BE2C (cell line): ENCODE measurements around the gene XK.

ENCODE experiments used
- DNase-seq: peaks from one replicate; pipeline ENCODE4 v3.0.0-alpha.2; 2020
- H3K27me3 ChIP-seq: fragments of 250-450 bp; sonication (Bioruptor Pico); 2 replicates; pipeline ENCODE4 v1.5.1; 2020; ENCODE audit warnings: mild to moderate bottlenecking
- H3K36me3 ChIP-seq: fragments of 250-450 bp; sonication (Bioruptor Pico); 2 replicates; pipeline ENCODE4 v1.5.1; 2020; ENCODE audit warnings: mild to moderate bottlenecking
- H3K4me1 ChIP-seq: fragments of 250-450 bp; sonication (Bioruptor Pico); 2 replicates; pipeline ENCODE4 v1.5.1; 2020
- H3K4me3 ChIP-seq: 2 replicates; pipeline ENCODE4 v1.5.1; 2011; ENCODE audit warnings: low read depth, low read length
- H3K9me3 ChIP-seq: fragments of 250-450 bp; sonication (Bioruptor Pico); 2 replicates; pipeline ENCODE4 v1.5.1; 2020
- CTCF ChIP-seq: IDR thresholded peaks from 2 replicates; pipeline ENCODE4 v1.5.1; 2012; ENCODE audit warnings: mild to moderate bottlenecking, low read depth, low read length

The XK gene

DNA sequence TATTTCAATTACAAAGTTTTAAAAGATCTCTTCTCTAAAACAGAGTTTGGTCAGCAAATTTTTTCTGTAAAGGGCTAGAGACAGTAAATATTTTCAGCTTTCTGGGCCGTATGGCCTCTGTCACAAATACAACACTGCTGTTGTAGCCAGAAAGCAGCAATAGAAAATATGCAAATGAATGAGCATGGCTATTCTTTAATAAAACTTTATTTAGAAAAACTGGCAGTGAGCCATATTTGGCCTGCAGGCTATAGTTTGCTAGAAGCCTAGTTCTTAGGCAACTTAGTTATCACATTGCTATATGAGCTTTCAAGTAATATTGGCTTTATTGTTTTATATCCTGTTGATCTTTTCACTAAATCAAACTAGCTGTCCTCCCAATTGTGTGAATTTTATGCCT is 26.5 kb upstream of the XK start:
- DNase-seq, result no peak
- Histone ChIP-seq H3K4me3 (no peak overlapping the region), H3K27me3 (no peaks in the 10 kb centered on the region), H3K9me3 (no peaks in the 10 kb centered on the region), H3K4me1 (no peaks in the 10 kb centered on the region), H3K36me3 (no peaks in the 10 kb centered on the region)
- TF ChIP-seq CTCF, result no peak

- no peaks in the 10 kb centered on the region for H3K36me3 ChIP-seq
- DNase-seq, result no peak
- no peaks in the 10 kb centered on the region for H3K9me3 ChIP-seq
- no peak for TF ChIP-seq CTCF
- H3K27me3 ChIP-seq, result no peaks in the 10 kb centered on the region
- no peaks in the 10 kb centered on the region for H3K4me1 ChIP-seq
- H3K4me3 ChIP-seq, result no peak overlapping the region
These were observed 23.4 kb upstream of the XK start for GRCh38 chrX:37662181-37662580.

DNA sequence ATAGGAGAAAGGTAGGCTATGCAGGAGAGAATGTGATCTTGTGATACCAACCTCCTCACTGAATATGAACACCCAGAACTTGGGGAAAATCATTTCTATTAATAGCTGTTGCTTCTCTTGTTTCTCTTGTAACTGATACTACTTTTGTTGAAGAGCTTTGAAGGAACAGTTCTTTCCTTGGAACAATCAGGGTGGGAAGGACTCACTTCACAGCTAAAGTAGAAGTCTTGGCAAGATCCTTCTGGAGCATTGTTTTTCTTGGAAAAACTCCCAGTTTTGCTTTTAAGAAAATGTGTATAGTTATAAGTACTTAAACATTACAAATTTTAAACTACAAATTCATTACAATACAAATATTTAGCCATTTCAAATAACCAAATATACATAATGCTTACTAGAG is 19.1 kb upstream of the XK start:
- TF ChIP-seq CTCF, result no peak
- Histone ChIP-seq H3K36me3 (no peaks in the 10 kb centered on the region), H3K4me1 (no peaks in the 10 kb centered on the region), H3K4me3 (no peak overlapping the region), H3K9me3 (no peaks in the 10 kb centered on the region), H3K27me3 (no peaks in the 10 kb centered on the region)
- no peak for DNase-seq

GRCh38 chrX:37667141-37667540 is 18.4 kb upstream of the XK start:
- no peaks in the 10 kb centered on the region for H3K9me3 ChIP-seq
- no peak overlapping the region for H3K4me3 ChIP-seq
- H3K4me1 ChIP-seq, result no peaks in the 10 kb centered on the region
- no peak for TF ChIP-seq CTCF
- no peak for DNase-seq
- H3K27me3 ChIP-seq, result no peaks in the 10 kb centered on the region
- H3K36me3 ChIP-seq, result no peaks in the 10 kb centered on the region

DNA sequence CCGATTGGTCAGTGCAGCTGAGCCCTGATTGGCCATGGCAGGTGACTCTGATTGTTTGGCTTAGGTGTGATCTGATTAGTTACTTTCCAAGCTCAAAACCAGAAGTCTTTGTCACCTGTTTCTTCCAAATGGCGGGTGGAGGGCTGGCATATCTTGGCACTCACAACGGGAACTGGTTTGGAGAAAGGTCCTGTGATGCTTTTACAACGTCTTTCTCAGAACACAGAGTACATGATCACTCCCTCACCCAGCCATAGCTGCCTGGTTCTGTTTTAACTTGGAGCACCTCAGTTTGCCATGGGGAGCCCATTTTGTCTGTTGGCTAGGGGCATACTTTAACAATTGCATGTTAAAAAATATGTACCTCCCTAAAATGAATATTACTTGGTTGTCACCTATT is 13.0 kb upstream of the XK start:
- Histone ChIP-seq H3K9me3 (no peaks in the 10 kb centered on the region), H3K4me3 (no peak overlapping the region), H3K36me3 (no peaks in the 10 kb centered on the region), H3K27me3 (no peaks in the 10 kb centered on the region), H3K4me1 (no peaks in the 10 kb centered on the region)
- DNase-seq, result no peak
- TF ChIP-seq CTCF, result no peak

GRCh38 chrX:37676811-37677210 is 8.8 kb upstream of the XK start:
- TF ChIP-seq CTCF, result no peak
- H3K36me3 ChIP-seq, result no peaks in the 10 kb centered on the region
- no peak overlapping the region for H3K4me3 ChIP-seq
- no peaks in the 10 kb centered on the region for H3K9me3 ChIP-seq
- no peak for DNase-seq
- H3K4me1 ChIP-seq, result no peaks in the 10 kb centered on the region
- no peaks in the 10 kb centered on the region for H3K27me3 ChIP-seq
